Activated CD4-positive, alpha-beta T cell treated with anti-CD3 and anti-CD28 coated beads for 1 hour (primary cell): ENCODE data around the gene SEMA3C.

Source experiments
- DNase-seq: peaks from one replicate; pipeline ENCODE4 v3.0.0-alpha.2; 2020

SEMA3C gene

GRCh38 chr7:80729591-80730320 lies 189.1 kb downstream of the SEMA3C start:
- no peak for DNase-seq

GRCh38 chr7:80726666-80727065 lies 192.2 kb downstream of the SEMA3C start:
- DNase-seq: no peak

GRCh38 chr7:80725181-80725611 lies 193.7 kb downstream of the SEMA3C start:
- DNase-seq: no peak

GRCh38 chr7:80724249-80724871 lies 194.5 kb downstream of the SEMA3C start:
- no peak for DNase-seq

- DNase-seq: no peak
Observed at GRCh38 chr7:80722616-80723195, 196.1 kb downstream of the SEMA3C start.

GRCh38 chr7:80721883-80722615 lies 196.8 kb downstream of the SEMA3C start:
- DNase-seq: no peak

GRCh38 chr7:80720146-80720545 lies 198.7 kb downstream of the SEMA3C start:
- DNase-seq: no peak

- DNase-seq: no peak
Observed at GRCh38 chr7:80719261-80719660, 199.6 kb downstream of the SEMA3C start.

- DNase-seq: no peak
Observed at GRCh38 chr7:80711531-80711930, 207.3 kb downstream of the SEMA3C start.

GRCh38 chr7:80708123-80708522 lies 210.7 kb downstream of the SEMA3C start:
- no peak for DNase-seq

- DNase-seq: no peak
Observed at GRCh38 chr7:80707318-80707717, 211.5 kb downstream of the SEMA3C start.

GRCh38 chr7:80705130-80705781 lies 213.6 kb downstream of the SEMA3C start:
- DNase-seq: no peak

- no peak for DNase-seq
Observed at GRCh38 chr7:80703272-80703671, 215.6 kb downstream of the SEMA3C start.

- DNase-seq: no peak
Observed at GRCh38 chr7:80699721-80700256, 219.1 kb downstream of the SEMA3C start.

- DNase-seq: no peak
Observed at GRCh38 chr7:80699045-80699638, 219.7 kb downstream of the SEMA3C start.
